ENCODE results near the gene ANKK1. TPM values are rescaled to one million over a fixed set of nuclear protein-coding genes. Genes with fewer than 3 reads are reported as not detected.

The ANKK1 gene
- total RNA-seq, 1 experiment from 2014 or later: 0.22 TPM

- CTCF ChIA-PET: no interaction called here
- no peak for ATAC-seq
- BruUV-seq (replicated peaks): no TSS peak
Measured at GRCh38 chr11:113411536-113411935, 24.0 kb downstream of the ANKK1 start.

More at GRCh38 chr11:113411536-113411935, 24.0 kb downstream of the ANKK1 start:
- no peak overlapping the region for H3K4me3 ChIP-seq (replicated peaks in 1 of 2; ENCODE audit: low read depth in 1 of 2, low read length in 2 of 2)
- no peaks in the 10 kb centered on the region for H3K36me3 ChIP-seq (ENCODE audit: control insufficient read depth in 1 of 2, insufficient read depth in 2 of 2, low read length in 2 of 2)
- no peaks in the 10 kb centered on the region for H3K9me2 ChIP-seq (ENCODE audit: insufficient read depth)
- no peak for DNase-seq (ENCODE audit: low read depth, low spot score)
- no peak overlapping the region for H3K27ac ChIP-seq (ENCODE audit: low read depth, low read length)
- no peaks in the 10 kb centered on the region for H3K9me3 ChIP-seq (ENCODE audit: control insufficient read depth in 1 of 2, insufficient read depth in 1 of 2, low read depth in 1 of 2, low read length in 2 of 2)
- TF ChIP-seq ATF3 (IDR thresholded peaks at IDR 0.05) (no peak), POLR2A (IDR thresholded peaks at IDR 0.05; ENCODE audit: borderline replicate concordance, extremely low read depth, insufficient read depth, insufficient read length) (no peak), EZH2phosphoT487 (IDR thresholded peaks at IDR 0.05; ENCODE audit: borderline replicate concordance) (no peak), ZFX (IDR thresholded peaks at IDR 0.05) (no peak), REST (IDR thresholded peaks at IDR 0.05; ENCODE audit: low read depth) (no peak), TCF7L2 (IDR thresholded peaks at IDR 0.05; ENCODE audit: borderline replicate concordance, extremely low read depth, insufficient read depth, insufficient read length) (no peak), POLR2AphosphoS5 (IDR thresholded peaks at IDR 0.05; ENCODE audit: low read depth, low read length) (no peak), EGR1 (IDR thresholded peaks at IDR 0.05; ENCODE audit: low read depth) (no peak), ZNF274 (IDR thresholded peaks at IDR 0.05; ENCODE audit: low read depth, low read length) (no peak), SRF (IDR thresholded peaks at IDR 0.05; ENCODE audit: low read depth) (no peak), EZH2 (IDR thresholded peaks at IDR 0.05) (no peak), ELF1 (IDR thresholded peaks at IDR 0.05; ENCODE audit: borderline replicate concordance, low read depth) (no peak), RAD21 (IDR thresholded peaks at IDR 0.05; ENCODE audit: low read depth) (no peak), MAX (IDR thresholded peaks at IDR 0.05) (no peak), SP1 (IDR thresholded peaks at IDR 0.05; ENCODE audit: low read depth) (no peak), CTCF (IDR thresholded peaks at IDR 0.05 in 2 of 3, conservative IDR thresholded peaks at IDR 0.05 in 1 of 3; ENCODE audit: borderline replicate concordance in 1 of 3, insufficient read depth in 1 of 3, low read depth in 2 of 3, low read length in 2 of 3) (no peak)
- no peaks in the 10 kb centered on the region for H4K20me1 ChIP-seq (ENCODE audit: insufficient read depth)
- H3K79me2 ChIP-seq (ENCODE audit: insufficient read depth, low read length): no peaks in the 10 kb centered on the region
- H2AFZ ChIP-seq (ENCODE audit: low read depth, low read length, poor library complexity, severe bottlenecking): no peak overlapping the region
- POLR2A ChIA-PET: no interaction called here
- H3K9ac ChIP-seq (ENCODE audit: low read length): no peak overlapping the region
- no peaks in the 10 kb centered on the region for H3K4me1 ChIP-seq (ENCODE audit: control insufficient read depth in 1 of 2, insufficient read depth in 2 of 2, low read length in 2 of 2)
- intact Hi-C loops (cut with micrococcal nuclease): no loop called here
- H3K27me3 ChIP-seq (ENCODE audit: insufficient read depth, low read length): peaks cover 4% of the 10 kb centered on the region; the same call in 1 of the 2 replicates
- RAD21 ChIA-PET (ENCODE audit: low non-redundant PET in 1 of 2, low total read pairs in 2 of 2, uncharacterized antibody in 2 of 2, unreplicated experiment in 2 of 2): no interaction called here
- H3K4me2 ChIP-seq (ENCODE audit: low read length): no peak overlapping the region

Measured in HCT116 (cell line).